Retina (tissue), 1 donor: Measurements from ENCODE around the gene KAZN.
A peak's percentile ranks its signal among the peaks of the same experiment; 100 is the strongest.

ENCODE experiments used
- DNase-seq: peaks from one replicate; pipeline ENCODE4 v3.0.0-alpha.2; 2016

Gene KAZN

DNA sequence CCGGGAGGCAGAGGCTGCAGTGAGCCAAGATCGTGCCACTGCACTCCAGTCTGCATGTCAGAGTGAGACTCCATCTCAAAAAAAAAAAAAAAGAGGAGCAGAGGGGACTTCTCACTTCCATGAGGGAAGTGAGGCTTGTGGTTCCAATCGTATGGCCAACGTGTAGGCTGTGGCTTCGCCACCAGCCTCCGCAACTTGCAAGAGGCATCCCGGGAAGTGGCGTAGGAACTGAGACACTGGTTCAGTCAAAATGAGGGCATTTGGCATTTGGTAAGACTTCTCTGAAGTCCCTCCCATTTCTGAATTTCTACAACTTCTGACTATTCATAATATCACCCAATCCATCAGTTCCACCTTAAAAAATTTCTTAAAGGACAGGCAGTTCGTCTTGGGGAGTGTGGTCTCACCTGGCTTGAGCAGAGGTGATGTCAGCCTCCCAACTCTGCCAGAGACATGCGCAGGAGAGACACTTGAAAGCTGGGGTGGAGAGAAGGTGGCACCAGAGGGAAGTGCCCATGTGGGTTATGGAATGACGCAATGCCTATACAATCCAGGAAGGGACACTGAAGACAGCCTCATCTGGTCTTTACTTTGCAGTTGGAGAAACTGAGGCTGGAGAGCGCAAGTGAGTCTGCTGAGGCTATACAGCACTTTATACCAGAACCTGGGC, 17.2 kb downstream of the KAZN start:
- DNase-seq = no peak

DNA sequence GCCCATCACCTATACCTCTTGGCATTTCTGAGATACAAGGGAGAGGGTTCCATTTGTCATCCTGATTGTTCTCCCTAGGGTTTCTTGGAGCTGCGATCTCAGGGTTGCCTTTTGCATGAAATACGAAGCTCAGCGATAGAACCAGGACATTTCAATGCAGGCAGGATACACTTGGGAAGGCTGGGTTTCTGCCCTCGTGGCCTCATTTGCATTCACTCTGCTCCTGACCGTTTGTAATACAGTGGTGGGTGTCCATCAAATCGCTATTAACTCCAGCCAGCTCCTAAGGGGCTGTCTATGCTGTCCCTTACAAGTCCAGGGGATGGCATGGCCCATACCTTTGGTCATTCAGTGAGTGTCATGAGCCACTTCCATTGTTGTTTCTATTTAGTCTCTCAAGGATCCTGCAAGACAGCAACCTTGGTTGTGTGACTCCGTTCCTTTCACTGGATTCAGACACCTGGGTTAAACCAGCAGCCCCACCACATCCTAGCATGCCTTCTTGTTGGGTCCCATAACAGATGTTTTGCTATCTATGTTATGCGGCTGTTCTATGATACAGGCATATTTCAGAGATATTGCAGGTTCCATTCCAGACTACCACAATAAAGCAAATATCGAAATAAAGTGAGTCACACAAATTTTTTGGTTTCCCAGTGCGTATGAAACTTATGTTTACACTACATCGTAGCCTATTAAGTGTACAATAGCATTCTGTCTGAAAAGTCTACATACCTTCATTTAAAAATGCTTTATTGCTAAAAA, 18.3 kb downstream of the KAZN start:
- no peak for DNase-seq

DNA sequence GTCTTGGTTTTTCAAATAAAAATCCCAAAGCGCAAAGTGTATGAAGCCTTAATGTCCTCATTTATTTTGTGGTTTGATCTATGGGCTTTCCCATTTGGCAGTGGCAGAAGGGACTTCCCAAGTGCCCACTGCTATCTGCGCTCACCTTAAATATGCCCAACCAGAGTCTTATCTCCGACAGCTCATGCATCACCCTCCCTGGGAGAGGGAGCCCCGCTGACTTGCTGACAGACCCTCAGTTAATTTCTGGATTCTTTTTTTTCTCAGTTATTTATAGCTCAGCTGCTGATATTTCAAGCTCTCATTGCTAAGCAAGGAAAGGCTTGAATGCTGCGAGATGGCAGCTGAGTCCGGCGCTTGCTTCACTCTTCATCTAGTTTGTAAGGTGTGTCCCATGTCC, 19.3 kb downstream of the KAZN start:
- DNase-seq = no peak

DNA sequence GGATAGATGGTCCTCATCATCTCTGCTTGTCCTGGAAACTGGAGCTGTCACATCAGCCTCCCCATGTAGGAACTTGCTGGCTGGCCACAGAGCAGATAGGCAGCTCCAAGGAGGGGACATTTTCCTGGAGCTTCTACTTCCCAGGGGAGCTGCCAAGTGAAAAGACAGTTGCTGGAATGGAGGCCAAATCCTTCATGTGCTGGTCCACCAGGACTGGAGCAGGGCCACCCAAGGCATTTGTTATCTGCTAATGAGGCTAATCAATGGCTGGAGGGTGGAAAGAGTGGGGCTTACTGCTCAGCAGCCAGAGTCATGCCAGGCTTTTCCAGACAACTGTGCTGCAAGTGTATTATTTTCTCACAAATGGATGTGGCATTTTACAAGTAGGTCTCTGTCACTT, 22.5 kb downstream of the KAZN start:
- DNase-seq = no peak

DNA sequence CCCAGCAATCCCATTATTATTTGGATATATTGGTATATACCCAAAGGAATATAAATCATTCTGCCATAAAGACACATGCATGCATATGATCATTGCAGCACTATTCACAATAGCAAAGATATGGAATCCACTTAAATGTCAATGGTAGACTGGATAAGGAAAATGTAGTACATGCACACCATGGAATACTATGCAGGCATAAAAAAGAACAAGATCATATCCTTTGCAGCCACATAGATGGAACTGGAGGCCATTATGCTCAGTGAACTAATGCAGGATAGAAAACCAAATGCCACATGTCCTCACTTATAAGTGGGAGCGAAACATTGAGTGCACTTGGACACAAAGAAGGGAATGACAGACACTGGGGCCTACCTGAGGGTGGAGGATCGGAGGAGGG, 24.6 kb downstream of the KAZN start:
- DNase-seq = no peak

DNA sequence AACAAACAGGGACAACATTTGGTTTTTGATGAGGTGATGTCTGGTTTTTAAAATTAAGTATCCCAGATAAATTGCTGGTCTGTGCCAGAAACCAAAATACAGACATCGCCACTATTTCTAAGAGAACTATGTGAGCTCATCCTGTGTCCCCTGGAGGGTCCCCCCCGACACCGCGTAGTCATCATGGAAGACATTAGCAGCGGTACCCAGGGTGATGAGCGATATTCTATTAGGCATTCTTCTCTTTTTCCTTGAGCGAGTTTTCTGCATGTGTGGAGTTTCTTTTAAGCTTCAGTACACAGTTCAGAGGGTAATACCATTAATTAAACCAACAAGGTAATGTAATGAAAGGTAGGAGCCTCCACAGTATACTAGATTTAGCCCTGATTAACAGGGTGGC, 26.5 kb downstream of the KAZN start:
- peak; percentile 43 for DNase-seq

DNA sequence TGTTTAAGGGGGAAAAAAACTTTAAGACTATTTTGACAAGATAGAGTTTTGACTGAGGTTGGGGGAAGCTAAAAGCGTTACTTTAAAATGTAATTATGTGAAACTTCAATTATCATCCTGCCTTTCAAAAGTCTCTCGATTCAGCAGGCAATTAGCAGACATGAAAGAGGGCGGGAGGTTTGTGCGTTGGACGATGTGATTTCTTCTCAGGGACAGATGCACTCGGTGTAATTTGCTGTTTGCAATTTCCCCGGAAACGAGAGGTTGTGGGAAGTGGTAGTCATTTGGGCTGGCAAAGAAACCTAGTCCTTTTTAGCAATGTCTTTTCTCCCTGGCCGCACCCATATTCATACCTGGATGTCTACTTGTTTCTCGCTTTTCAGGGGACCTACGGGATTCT, 27.1 kb downstream of the KAZN start:
- peak; percentile 70 for DNase-seq

DNA sequence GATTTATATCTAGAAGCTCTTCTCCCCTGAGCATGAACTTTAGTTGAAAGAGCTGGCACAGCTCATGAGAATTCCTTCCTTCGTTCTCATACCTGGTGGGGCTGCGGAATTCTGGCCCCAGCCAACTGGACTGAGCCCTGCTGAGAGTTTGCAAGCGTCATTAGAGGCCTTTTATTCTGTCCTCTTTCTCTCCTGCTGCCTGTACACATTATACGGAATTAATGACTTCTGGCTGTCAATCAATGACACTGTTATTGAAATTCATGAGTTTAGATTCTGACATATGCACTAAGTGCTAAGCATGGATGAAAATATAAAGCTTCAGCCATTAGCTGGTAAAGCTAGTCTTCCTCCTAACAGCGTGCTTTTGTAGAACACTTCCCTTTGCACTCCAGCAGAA, 27.5 kb downstream of the KAZN start:
- peak; percentile 65 for DNase-seq

DNA sequence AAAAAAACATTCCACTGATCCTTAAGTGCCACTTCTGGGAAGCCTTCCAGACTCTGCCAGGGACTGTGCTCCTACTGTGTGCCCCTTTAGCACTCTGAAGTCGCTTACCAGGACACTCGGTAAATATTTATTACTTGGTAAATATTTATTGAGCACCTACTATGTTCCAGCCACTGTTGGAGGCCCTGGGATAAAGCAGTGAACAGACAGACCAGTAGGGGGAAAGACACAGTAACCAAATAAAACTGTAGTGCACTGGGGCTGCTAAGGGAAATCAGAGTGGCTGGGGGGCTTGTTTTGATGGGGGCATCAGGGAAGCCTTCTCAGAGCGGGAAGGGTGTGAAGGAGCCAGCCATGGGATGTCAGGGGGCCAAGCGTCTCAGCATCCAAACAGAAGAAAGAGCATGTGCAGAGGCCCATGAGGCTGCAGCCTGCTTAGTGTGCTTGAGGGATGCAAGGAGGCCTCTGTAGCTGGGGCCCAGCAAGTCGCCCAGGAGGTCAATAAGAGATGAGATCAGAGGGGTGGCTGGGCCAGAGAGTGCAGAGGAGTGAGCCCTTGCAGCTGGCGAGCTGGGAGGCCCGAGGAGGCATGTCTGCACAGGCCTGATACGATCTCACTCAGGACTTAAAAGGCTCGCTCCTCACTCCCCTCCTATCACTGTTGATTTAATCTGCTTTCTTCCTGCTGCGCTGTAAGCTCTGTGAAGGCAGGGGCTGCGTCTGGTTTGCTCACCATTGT, 28.6 kb downstream of the KAZN start:
- peak; percentile 49 for DNase-seq

DNA sequence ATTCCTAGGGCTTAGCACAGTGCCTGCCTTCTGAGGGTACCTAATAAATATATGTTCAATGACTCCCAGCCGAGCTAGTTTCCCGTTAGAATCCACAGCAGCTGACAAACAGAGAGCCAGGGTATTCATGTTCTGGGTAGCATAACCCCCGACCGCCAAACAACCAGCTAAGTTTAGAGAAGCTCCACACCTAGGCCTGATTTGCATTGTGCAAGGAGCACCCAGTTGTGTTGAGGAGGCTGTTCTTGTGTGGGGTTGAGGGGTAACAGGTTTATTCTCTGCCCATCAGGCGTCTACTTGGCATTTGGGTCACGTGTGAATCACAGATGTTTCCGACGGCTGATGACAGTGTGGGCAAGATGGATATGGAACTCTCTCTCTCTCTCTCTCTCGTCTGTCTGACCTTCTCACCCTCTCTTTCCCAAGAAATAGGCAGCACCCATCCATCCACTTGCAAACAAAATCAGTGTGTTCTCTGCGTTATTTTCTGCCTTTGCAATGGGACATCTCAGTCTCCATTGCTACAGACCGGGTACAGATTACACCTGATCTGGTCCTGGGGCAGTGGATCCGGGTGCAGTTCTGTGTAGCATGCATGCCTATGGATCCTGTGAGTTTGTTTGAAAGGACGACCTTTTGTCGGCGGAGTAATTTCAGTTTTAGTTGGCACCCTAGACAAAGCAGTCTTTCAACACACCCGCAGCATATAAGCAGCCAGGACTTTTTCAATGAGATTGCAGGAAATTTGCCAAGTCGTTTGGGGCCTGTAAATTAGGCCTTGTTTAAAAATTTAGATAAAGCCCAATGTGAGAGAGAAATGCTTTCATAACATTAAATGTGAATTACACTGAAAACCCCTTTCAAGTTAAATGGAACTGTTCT, 29.4 kb downstream of the KAZN start:
- DNase-seq = peak; percentile 43

DNA sequence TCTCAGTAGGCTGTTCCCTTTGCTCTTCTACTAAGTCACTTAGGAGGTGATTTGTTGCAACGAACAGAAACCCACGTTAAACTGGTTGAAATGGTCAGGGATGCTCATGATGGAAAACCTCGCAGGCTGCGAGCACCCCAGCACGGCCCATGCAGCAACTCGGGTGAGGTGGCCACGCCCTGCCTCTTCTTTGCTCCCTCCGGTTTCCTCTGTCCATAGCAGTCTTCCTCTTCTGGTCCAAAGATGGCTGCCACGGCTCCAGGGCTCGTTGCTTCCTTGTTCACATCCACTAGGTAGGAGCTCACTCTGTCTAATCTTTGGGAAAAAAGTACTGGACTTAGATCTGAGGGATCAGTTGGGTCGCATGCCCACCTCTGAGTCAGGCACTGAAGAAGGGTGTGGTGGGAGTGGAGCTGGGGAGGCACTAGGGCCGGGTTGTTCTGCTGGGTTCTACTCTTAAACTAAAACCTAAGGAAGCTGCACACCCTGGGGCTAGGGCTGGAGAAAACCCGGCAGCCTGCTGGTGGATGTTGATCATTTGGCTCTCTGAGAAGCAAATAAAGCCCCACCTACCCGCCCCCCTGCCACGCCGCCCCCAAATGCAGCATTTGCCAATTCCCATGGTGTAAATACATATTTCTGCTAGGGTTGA, 31.0 kb downstream of the KAZN start:
- no peak for DNase-seq

DNA sequence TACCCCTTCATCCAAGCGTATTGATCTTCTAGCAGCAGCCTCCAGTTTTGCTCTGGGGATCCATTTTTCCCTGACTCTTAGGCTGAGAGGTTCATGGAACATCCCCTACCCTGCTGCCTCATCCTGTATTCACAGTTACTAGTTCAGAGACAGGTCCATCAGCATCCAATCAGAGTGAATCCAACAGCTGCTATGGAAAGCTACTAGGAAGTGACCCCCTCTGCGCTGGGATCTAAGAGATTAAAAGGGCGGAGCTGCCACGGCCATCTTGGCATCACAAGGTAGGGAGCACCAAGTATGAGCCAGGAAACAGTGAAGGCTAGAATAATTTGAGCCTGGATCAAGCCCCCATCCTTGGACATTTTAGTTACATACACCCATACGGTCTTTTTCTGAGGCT, 32.5 kb downstream of the KAZN start:
- no peak for DNase-seq

DNA sequence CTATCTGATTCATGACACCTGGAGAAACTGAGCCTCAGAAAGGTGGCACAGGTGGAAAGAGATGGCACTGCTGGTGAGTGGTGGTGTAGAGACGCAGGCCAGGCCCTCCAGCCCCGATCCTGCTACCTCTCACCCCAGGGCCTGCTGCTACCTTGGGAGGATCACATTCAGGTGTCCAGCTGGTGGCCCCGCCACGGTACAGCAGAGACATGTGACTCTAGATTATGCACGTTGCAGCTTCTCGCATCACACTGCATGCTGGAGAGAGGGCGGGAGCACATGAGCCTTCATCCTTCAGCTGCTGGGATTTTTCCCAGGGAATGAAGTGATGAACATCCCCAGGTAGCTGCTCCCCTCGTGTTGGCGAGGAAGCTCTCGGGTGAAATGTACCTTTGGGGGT, 32.9 kb downstream of the KAZN start:
- no peak for DNase-seq

DNA sequence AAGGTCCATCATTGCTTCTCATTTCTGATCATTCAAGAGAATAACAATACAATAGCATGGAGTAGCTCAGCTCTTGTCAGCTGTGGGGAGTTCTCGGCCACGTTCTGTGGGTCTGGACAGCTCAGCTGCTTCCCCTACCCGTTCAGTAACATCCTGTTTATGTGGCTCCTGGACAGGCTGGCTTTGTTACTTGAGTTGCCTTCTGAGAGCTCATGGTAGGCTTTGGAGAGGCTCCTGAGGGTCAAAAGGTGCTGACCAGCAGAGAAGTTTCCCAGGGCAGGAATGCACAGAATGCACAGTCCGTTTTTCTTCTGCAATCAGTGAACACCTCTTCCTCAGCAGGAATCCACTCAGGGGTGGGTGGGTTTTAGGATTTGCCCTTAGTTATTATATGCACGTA, 36.0 kb downstream of the KAZN start:
- no peak for DNase-seq

DNA sequence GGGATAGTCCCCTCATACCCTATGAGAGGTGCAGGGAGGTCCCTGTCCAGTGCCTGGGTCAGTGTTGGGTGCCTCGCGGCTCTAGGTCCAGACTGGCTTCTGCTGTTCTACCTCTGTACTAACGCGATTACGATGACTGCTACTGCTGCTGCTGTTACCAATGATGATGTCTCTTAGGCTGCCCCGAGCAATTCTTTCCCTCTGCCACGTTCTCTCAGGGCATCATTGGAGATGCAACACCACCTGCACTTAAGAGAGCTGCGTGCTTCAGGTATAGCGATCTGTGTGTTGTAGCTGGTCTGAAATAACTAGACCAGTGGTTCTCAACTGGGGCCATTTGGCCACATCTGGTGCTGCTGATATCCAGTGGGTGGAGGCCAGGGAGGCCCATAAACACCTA, 36.9 kb downstream of the KAZN start:
- no peak for DNase-seq

DNA sequence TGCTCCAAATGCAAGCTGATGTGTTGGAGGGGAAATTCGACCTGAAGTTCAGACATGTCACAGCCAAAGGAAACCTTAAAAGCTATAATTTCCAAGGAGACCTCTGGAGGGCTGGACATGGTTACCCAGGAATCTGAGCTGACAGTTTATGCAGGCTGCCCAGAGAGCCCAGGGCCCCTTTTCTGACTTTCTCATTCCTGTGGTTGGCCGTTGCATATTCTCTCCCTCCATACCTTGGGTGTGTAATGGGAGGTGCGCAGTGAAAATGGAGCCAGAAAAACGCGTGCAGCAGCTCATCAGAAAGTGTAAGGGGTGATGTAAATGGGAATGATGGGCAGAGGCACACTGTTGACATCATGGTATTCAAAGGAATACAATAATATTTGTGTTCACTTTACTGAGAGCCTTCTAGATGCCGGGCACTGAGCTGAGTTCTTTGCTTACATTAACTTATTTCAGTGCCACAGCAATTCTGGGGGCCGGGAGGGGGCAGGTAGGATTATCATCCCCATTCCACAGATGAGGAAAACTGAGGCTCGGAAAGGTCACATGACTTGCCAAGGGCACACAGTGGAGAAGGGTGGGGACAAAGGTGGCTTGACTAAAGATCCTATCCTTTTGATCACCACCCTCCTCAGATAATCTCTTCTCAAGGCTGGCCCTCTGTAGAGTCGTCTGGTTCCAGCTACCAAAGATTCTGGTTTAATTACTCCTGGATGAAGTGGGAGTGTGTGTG, 38.6 kb downstream of the KAZN start:
- DNase-seq = no peak

DNA sequence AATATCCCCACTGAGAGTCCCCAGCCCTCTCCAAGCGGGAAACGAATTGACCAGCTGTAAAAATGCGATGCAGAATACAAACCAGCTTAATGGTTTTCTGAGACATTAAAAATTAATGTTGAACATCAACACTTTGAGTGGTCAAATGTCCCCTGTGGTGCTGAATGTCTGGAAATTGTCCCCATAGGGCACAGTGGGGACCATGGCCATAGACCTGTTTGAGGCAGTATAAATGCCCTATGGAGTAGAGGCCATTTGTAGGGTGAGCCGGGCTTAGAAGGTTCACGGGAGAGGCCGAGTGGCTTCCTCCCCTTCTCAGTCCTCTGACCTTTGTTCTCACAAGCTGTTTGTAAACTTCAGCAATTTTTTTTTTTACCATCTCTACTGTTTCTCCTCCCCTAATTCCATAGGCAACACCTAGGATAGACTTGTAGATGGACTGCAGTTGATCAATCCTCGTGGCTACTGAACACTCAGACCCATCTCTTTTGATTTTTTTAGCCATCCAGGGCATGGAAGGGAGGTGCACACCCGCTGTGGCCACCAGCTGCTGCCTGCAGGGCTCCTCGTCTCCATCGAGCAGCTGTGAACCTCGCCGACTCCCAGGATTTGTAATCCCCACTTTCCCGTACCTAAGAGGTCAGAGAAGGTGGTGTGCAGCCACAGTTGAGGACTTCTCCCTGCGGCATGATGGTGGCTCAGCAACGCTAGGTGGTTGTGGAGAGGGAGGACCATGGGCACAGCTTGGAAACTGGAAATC, 41.0 kb downstream of the KAZN start:
- peak; percentile 44 for DNase-seq

DNA sequence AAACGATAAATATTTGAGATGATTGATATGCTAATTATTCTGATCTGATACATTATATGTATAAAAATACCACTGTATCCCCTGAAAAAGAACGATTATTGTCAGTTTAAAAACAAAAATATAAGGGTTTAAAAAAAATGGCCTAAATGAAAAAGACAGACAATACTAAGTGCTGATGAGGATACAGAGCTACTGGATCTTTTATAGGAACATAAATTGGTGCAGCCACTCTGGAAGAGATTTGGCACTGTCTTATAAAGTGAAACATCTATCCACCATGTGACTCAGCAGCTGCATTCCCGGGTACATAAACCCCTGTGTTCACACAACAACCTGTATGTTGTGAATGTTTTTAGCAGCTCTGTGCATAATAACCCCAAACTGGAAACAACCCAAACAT, 44.2 kb downstream of the KAZN start:
- DNase-seq = no peak

DNA sequence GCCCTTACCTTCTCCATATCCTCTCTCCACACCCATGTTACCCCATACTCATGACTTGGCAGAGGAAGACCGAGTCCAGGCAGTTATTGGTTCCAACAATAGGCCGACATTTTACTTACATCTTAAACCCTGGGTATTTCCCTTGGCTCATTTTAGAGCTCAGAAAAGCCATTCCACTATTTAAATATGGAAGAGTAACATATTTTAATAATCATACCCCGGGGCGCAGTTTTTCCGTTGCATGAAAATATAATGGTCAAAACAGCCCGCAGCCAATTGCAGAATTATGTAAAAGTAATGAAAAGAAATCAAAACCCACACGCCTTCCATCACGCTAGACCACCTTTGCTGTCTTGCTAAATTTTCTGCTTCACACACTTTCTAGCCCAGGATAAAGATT, 48.5 kb downstream of the KAZN start:
- no peak for DNase-seq

DNA sequence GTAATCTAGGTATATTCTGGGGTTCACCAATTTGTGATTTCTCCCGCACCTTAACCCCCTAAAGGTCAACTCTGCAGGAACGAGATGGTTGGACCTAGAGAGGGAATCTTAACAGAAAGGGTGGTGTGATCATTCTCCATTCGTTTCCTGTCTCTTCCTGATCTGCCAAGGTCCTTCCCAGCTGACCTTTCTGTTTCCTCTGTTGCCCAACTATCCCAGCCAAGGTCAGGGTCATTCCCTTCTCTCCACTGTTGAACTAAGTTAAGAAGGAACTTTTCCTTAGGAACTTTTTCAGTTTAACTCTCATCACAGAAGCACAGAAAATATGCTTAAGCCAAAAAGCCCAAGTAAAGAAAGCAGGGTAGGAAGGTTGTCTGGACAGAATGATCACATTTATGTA, 49.3 kb downstream of the KAZN start:
- DNase-seq = no peak

DNA sequence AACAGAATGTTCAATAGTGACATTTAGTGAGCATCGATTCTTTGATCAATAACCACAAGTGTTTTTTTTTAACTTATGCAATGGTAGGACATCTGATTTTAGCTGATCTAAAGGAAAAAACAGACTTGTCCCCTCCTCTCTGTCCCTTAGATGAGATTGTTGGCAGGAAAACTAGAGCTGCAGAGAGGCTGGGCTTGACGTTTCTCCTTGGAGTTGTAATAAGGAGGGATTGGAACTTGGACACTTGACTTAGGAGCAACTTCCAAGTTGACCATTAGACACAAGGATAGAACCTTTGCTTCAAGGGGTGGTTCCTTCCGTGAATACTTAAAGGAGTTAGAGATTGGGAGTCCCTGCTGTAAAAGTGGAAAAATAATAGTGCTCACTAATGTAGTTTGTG, 49.9 kb downstream of the KAZN start:
- no peak for DNase-seq
